Neuronal stem cell (in vitro differentiated cells): ENCODE data around the gene PIEZO1.

ENCODE experiments used
- DNase-seq: peaks from one replicate; pipeline ENCODE4 v3.0.0-alpha.2; 2013; ENCODE audit warnings: low spot score
- H2AFZ ChIP-seq: one replicate; pipeline ENCODE4 v1.6.1; 2013; ENCODE audit warnings: mild to moderate bottlenecking, low read length, inconsistent platforms
- H2AK5ac ChIP-seq: 2 replicates; pipeline ENCODE4 v1.6.1; 2013; ENCODE audit warnings: low read depth, mild to moderate bottlenecking, inconsistent platforms, low read length, moderate library complexity, mixed read lengths
- H2BK120ac ChIP-seq: 2 replicates; pipeline ENCODE4 v1.6.1; 2013; ENCODE audit warnings: low read depth, mild to moderate bottlenecking, inconsistent platforms, low read length, moderate library complexity, mixed read lengths
- H2BK12ac ChIP-seq: one replicate; pipeline ENCODE4 v1.6.1; 2013; ENCODE audit warnings: low read length, inconsistent platforms
- H2BK15ac ChIP-seq: 2 replicates; pipeline ENCODE4 v1.6.1; 2013; ENCODE audit warnings: mild to moderate bottlenecking, low read length, inconsistent platforms, mixed read lengths
- H2BK5ac ChIP-seq: one replicate; pipeline ENCODE4 v1.6.1; 2013; ENCODE audit warnings: inconsistent platforms, mild to moderate bottlenecking, low read length, moderate library complexity
- H3K14ac ChIP-seq: one replicate; pipeline ENCODE4 v1.6.1; 2013; ENCODE audit warnings: low read length, inconsistent platforms
- H3K18ac ChIP-seq: 2 replicates; pipeline ENCODE4 v1.6.1; 2013; ENCODE audit warnings: low read length, inconsistent platforms
- H3K23ac ChIP-seq: 2 replicates; pipeline ENCODE4 v1.6.1; 2013; ENCODE audit warnings: low read depth, mild to moderate bottlenecking, mixed read lengths, low read length, inconsistent platforms; ENCODE audit not compliant: poor library complexity
- H3K27ac ChIP-seq: replicated peaks from 3 replicates; pipeline ENCODE4 v1.5.1; 2013; ENCODE audit warnings: low read length, inconsistent platforms
- H3K27me3 ChIP-seq, 3 experiments: 2 replicates each; pipeline ENCODE4 v1.6.1; 2013; ENCODE audit warnings: low read length in 3 of 3, mild to moderate bottlenecking in 2 of 3, inconsistent platforms in 1 of 3, low read depth in 1 of 3, mixed read lengths in 1 of 3, moderate library complexity in 1 of 3; ENCODE audit not compliant: control insufficient read depth in 3 of 3, insufficient read depth in 3 of 3
- H3K36me3 ChIP-seq, 2 donors: replicated peaks in 1 of 2; 2 replicates each; pipeline ENCODE4 v1.6.1; 2013; ENCODE audit warnings: low read length in 2 of 2; ENCODE audit not compliant: control insufficient read depth in 2 of 2, insufficient read depth in 2 of 2
- H3K4ac ChIP-seq: 2 replicates; pipeline ENCODE4 v1.6.1; 2013; ENCODE audit warnings: inconsistent platforms, mild to moderate bottlenecking, low read length, moderate library complexity
- H3K4me1 ChIP-seq, 2 donors: 1 replicate in 1 of 2; 2 replicates in 1 of 2; pipeline ENCODE4 v1.6.1; 2013; ENCODE audit warnings: low read length in 2 of 2, low read depth in 1 of 2; ENCODE audit not compliant: control insufficient read depth in 2 of 2, insufficient read depth in 1 of 2
- H3K4me2 ChIP-seq: one replicate; pipeline ENCODE4 v1.6.1; 2013; ENCODE audit warnings: mild to moderate bottlenecking, low read length, inconsistent platforms; ENCODE audit not compliant: insufficient read depth, poor library complexity, severe bottlenecking
- H3K4me3 ChIP-seq, 2 donors: 2 replicates each; pipeline ENCODE4 v1.5.1; 2013; ENCODE audit warnings: low read length in 2 of 2, mild to moderate bottlenecking in 2 of 2, inconsistent platforms in 1 of 2, moderate library complexity in 1 of 2
- H3K79me1 ChIP-seq: one replicate; pipeline ENCODE4 v1.6.1; 2013; ENCODE audit warnings: low read depth, mild to moderate bottlenecking, inconsistent platforms, low read length, moderate library complexity
- H3K9ac ChIP-seq: one replicate; pipeline ENCODE4 v1.6.1; 2013; ENCODE audit warnings: mild to moderate bottlenecking, low read depth, low read length, inconsistent platforms; ENCODE audit not compliant: poor library complexity
- H3K9me3 ChIP-seq, 2 donors: replicated peaks in 1 of 2; 2 replicates each; pipeline versions ENCODE3 to v1.6.1; 2013; ENCODE audit warnings: low read length in 2 of 2, mild to moderate bottlenecking in 2 of 2, inconsistent platforms in 1 of 2, low read depth in 1 of 2, mixed read lengths in 1 of 2, moderate library complexity in 1 of 2; ENCODE audit not compliant: control insufficient read depth in 2 of 2, insufficient read depth in 1 of 2
- H4K8ac ChIP-seq: one replicate; pipeline ENCODE4 v1.6.1; 2013; ENCODE audit warnings: low read depth, mild to moderate bottlenecking, inconsistent platforms, low read length, moderate library complexity
- H4K91ac ChIP-seq: one replicate; pipeline ENCODE4 v1.6.1; 2013; ENCODE audit warnings: low read length, low read depth, mild to moderate bottlenecking, inconsistent platforms; ENCODE audit not compliant: poor library complexity
- WGBS, 2 donors: extraction: QIAGEN DNeasy Blood & Tissue Kit; methylation state at CpG; one replicate each; pipeline ENCODE4 v1.1.7; 2013; ENCODE audit warnings: missing lambda C conversion rate in 2 of 2, mixed read lengths in 1 of 2; ENCODE audit not compliant: insufficient read length in 2 of 2, insufficient replicate concordance in 1 of 2; ENCODE audit errors: extremely low coverage in 2 of 2; 5-methylcytosine and 5-hydroxymethylcytosine counted together

Gene PIEZO1

DNA sequence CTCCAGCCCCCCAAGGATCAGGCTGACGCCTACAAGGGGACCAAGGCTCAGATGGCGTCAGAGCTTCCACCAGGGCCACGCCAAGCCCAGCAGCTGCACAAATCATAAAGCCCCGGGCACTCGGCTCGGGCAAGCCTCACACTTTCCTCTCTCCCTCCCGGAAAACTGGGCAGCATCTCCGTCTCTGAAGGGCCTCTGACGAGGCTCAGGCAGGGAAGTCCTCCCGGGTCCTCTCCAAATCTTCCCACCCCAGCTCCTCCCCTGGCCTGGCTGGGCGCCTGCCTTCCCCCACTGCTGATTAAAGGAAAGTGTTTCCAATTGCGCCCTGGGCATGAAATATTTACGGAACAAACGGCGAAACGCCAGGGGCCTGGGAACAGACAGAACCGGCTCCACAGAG is 38.5 kb downstream of the PIEZO1 start:
- Histone ChIP-seq H3K9ac (no peak overlapping the region), H3K36me3 (no peaks in the 10 kb centered on the region), H3K27me3 (no peaks in the 10 kb centered on the region), H2AFZ (no peak overlapping the region), H3K23ac (no peak overlapping the region), H3K18ac (peak overlapping the region; percentile 64), H3K4me2 (no peak overlapping the region), H3K27ac (no peak overlapping the region), H3K14ac (no peak overlapping the region), H2BK5ac (no peak overlapping the region), H3K79me1 (peaks cover 3% of the 10 kb centered on the region), H2BK15ac (peak overlapping the region; percentile 49), H3K4ac (no peak overlapping the region), H4K91ac (no peak overlapping the region), H2BK120ac (no peak overlapping the region), H2BK12ac (peak overlapping the region; percentile 41), H4K8ac (no peak overlapping the region), H3K4me1 (peaks cover 1 to 15% of the 10 kb centered on the region in 2 donors), H3K9me3 (no peaks in the 10 kb centered on the region), H3K4me3 (no peak overlapping the region), H2AK5ac (peak overlapping the region; percentile 71)
- no CpG with 5 or more reads among the region's 17 CpGs for WGBS, 2 donors
- DNase-seq = no peak

DNA sequence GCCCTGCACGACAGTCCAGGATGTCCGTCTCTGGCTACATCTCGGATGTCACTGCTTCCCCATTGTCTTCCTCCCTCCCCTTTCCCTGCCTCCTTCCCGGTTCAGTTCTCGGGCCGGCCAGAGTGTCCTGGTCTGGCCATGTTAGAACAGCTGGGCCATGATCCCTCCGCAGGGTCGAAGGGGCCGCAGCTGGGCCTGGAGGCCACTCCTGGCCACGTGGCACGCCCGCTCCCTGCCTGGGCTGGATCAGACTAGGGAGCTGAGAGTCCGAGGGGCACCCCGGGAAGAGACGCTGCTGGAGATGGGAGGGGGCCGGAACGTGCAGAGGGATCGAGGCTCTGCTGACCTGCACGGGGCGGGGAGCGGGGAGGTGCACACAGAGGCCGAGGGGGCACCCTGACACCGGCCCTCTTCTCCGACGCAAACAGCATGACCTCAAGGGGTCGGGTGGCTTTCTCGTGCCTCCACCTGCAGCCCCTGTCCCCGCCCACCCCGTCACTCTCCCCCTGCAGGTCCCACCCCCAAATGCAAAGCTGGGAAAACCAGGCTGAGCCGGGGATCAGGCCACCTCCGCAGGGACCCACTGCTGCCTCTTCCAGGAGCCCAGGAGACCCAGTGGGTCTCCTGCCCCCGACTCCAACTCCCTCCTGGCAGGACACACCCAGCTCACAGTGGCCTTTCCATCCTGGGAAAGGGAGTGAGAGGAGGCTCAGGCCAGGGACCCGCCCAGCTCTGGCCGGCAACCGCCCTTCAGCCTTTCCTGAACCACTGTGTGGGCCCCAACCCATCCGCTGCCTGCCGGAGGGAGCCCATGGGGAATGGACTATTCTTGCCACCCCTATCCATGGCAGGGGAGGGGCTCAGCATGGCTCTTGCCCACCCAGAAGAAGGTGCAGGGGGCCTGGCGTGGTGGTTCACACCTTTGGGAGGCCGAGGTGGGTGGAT is 40.2 kb downstream of the PIEZO1 start:
- H2BK120ac ChIP-seq = no peak overlapping the region
- H3K14ac ChIP-seq = peak overlapping the region; percentile 39
- H4K8ac ChIP-seq = no peak overlapping the region
- peak overlapping the region; percentile 78 for H2BK5ac ChIP-seq
- H3K4me1 ChIP-seq = peaks cover 1 to 15% of the 10 kb centered on the region in 2 donors
- no peak overlapping the region for H3K4me3 ChIP-seq
- no peak overlapping the region for H4K91ac ChIP-seq
- H3K79me1 ChIP-seq = peaks cover 3% of the 10 kb centered on the region
- H3K36me3 ChIP-seq = no peaks in the 10 kb centered on the region
- peak overlapping the region; percentile 88 for H3K18ac ChIP-seq
- WGBS, 2 donors = no CpG with 5 or more reads among the region's 39 CpGs
- peak overlapping the region; percentile 82 for H2BK12ac ChIP-seq
- H3K4me2 ChIP-seq = no peak overlapping the region
- H3K4ac ChIP-seq = no peak overlapping the region
- H3K9ac ChIP-seq = peak overlapping the region; percentile 80
- H2AK5ac ChIP-seq = peak overlapping the region; percentile 88
- H3K23ac ChIP-seq = no peak overlapping the region
- no peak for DNase-seq
- H2AFZ ChIP-seq = peak overlapping the region; percentile 18
- no peaks in the 10 kb centered on the region for H3K9me3 ChIP-seq
- H3K27ac ChIP-seq = peak overlapping the region; percentile 18
- no peaks in the 10 kb centered on the region for H3K27me3 ChIP-seq
- peak overlapping the region; percentile 52 for H2BK15ac ChIP-seq

DNA sequence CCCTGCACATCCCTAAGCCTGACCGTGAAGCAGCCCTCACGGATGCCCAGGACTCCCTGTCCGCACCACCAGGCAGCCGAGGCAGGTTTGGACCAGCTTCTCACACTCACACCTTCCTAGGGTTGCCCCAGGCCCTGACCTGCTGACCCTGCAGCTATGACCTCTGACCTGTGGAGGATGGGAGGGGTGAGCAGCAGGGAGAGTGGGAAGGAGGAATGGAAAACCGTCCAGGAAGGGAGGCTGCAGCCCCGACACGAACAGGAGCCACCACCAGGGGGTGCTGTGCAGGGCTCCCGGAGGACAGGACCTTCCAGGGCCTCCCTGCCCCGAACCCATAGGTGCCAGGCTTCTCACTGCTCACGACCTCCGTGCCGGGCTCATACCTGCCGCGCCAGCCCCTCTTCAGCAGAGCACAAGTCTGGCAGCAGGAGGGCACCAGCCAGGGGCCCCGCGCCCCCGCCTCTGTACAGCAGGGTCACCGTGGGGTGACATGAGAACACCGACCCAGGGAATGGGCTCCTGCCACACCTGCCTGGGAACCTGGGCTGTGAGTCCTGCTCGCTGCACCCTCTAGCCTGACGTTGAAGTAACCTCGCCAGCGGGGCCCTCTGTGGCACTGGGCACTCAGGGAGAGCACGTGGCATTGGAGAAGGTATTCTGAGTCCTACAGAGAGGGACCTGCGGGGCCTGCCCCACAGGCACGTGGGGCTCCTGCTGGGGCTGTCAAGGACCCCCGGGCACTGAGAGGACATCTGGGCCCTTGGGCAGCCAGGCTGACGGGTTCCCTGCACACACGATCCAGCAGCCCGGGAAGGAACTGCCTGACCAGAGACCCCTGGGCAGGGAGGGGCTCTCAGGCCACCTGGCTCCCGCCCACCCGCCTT is 41.1 kb downstream of the PIEZO1 start:
- Histone ChIP-seq H3K79me1 (peaks cover 2% of the 10 kb centered on the region), H3K27ac (no peak overlapping the region), H2BK15ac (peak overlapping the region; percentile 52), H3K4ac (no peak overlapping the region), H3K14ac (no peak overlapping the region), H2BK120ac (no peak overlapping the region), H3K9me3 (no peaks in the 10 kb centered on the region), H4K8ac (no peak overlapping the region), H3K36me3 (no peaks in the 10 kb centered on the region), H2AFZ (no peak overlapping the region), H3K9ac (peak overlapping the region; percentile 51), H3K4me3 (no peak overlapping the region), H2AK5ac (peak overlapping the region; percentile 88), H3K4me2 (no peak overlapping the region), H3K27me3 (no peaks in the 10 kb centered on the region), H3K4me1 (peaks cover 1 to 15% of the 10 kb centered on the region in 2 donors), H3K18ac (peak overlapping the region; percentile 88), H2BK5ac (peak overlapping the region; percentile 78), H4K91ac (no peak overlapping the region), H2BK12ac (peak overlapping the region; percentile 23), H3K23ac (no peak overlapping the region)
- WGBS, 2 donors = no CpG with 5 or more reads among the region's 32 CpGs
- DNase-seq = peak; percentile 71
